GM18498 (cell line): ENCODE data around the gene ULBP1.
A peak's percentile ranks its signal among the peaks of the same experiment; 100 is the strongest.
"Not testable (repeated sequence)": the region's sequence is repeated elsewhere in the genome, so short reads cannot be mapped to it uniquely, and the experiment has no call there.

Experiments
- ATAC-seq: cut with Tn5 transposase; IDR thresholded peaks from one replicate; pipeline ENCODE4 v1.9.1; 2021; ENCODE audit warnings: mild to moderate bottlenecking, moderate library complexity; ENCODE audit not compliant: unreplicated experiment

The ULBP1 gene

DNA sequence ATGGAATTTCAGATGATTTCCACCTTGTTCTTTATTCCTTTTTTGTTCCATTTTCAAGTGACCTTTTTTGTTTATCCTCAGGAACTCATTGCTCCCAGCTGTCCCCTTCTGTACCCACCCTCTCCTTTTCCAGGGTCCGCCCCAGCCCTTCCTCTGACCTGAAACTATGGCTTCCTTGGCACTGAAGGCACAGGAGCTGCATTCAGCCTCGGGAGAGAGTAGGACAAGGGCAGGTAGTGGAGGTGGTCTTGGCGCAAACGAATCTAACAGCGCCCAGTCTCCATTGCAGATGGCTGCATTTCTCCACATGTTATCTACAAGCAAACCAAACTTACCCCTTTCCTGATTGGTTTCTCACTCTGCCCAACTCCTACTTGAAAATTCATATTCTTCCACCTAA, 30.7 kb upstream of the ULBP1 start:
- ATAC-seq: no peak

DNA sequence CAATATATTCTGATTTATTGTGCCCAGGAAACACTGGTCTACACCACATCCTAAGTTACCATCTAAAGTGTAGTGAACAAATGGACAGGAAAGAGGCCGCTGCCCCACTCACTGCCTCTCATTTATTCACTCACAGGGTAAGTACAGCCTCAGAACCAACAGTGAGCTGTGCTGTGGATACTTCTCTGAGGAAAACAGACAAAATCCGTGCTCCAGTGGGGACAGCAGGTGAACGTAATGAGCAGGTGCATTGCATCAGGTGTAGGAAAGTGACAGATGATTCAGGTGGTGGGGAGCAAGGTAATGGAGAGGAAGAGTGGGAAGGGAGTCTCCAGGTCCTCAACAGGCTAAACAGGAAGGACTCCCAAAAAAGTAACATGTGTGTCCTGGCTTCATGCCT, 30.3 kb upstream of the ULBP1 start:
- no peak for ATAC-seq

DNA sequence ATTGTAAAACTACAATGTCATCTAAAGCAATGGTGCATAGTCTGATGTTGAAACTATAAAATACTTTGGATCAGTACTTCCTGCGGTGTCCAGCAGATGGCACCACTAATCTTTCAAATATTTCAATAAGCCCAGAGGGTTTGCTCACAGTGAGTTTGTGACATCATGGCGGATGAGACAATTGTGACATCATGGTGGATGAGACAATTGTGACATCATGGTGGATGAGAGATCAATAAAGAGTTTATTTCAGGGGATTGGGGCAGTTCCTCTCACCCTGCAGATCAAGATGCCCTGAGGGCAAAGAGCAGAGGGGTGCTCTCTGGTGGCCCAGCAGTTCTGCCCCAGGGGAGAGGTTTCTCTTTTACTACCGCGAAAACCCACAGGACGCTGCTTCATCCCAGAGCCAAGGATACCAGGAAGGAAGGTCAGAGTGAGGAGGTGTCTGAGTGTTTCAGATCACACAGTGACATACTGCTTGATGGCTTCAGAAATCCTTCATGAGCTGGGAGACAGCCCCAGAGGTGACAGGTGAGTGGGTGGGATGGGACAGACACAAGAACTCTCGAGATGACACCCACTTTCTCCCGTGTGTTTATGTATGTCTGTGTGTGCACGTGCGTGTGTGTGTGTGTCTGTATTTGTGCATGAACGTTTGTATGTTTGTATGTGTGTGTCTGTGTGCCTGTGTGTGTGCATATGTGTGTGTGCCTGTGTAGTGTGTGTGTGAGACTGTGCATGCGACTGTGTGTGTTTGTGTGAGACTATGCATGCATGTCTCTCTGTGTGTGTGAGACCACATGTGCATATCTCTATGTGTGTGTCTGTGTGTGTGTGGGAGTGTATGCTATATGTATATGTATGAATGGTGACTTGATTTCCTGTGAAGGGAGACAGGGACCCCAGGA, 29.2 kb upstream of the ULBP1 start:
- peak; percentile 33 for ATAC-seq

- no peak for ATAC-seq
Measured at GRCh38 chr6:149935246-149935645, 28.5 kb upstream of the ULBP1 start.

GRCh38 chr6:149935668-149936067, 28.1 kb upstream of the ULBP1 start:
- no peak for ATAC-seq

GRCh38 chr6:149936743-149937142, 27.0 kb upstream of the ULBP1 start:
- ATAC-seq: no peak

GRCh38 chr6:149938013-149938570, 25.7 kb upstream of the ULBP1 start:
- not testable (repeated sequence) for ATAC-seq

GRCh38 chr6:149938571-149939355, 25.0 kb upstream of the ULBP1 start:
- ATAC-seq: peak; percentile 85

DNA sequence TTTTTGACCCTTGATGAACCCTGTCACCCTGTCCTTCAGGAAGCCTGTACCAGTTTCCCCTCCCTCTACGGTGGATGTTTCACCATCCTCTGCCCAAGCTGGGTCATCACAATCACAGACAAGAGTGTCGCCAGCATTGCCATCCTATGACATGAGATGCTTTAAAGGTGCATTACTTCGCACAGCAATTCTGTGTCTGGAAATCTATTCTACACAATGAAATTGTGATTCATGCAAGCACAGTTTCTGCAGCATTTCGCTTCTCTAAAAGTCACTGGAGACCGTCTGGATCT, 24.4 kb upstream of the ULBP1 start:
- ATAC-seq: no peak

- no peak for ATAC-seq
Measured at GRCh38 chr6:149939909-149940671, 23.7 kb upstream of the ULBP1 start.

DNA sequence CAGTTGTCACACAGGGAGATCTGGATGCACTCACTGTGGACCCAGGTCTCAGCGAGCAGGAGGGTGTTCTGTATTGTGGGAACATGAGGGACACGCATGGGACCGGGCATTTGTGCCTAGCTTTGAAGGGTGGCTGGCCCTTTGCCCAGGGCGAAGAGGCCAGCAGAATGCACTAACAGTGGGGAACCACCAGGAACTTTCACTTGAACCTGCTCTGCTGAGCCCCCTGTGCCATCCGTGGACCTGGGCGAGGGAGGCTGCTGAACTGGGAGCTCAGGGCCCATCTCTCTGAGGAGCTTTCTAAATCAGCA, 23.1 kb upstream of the ULBP1 start:
- no peak for ATAC-seq

- no peak for ATAC-seq
Measured at GRCh38 chr6:149941583-149942460, 21.9 kb upstream of the ULBP1 start, which contains the start of gene ULBP2. Gene ULBP2, plus strand, starts transcription at chr6:149942014. Its CDS starts 59 bp downstream, at chr6:149942073.

DNA sequence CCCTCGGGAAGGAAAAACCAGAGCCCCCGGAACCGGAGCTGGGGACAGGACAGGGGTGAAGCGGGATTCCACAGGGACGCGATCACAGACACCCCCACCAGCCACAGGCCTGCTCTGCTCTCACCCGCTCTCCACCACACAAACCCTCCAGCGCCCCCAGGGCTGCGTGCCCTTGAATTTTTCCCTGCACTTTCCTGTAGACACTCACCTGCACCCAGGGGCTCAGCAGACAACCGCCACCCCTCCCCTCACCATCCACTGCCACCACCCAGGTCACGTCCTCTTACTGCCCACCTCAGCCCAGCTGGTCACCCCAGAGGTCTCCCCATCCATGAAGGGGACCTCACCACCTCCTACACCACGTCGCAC, 21.3 kb upstream of the ULBP1 start:
- ATAC-seq: no peak

GRCh38 chr6:149943321-149943720, 20.4 kb upstream of the ULBP1 start:
- not testable (repeated sequence) for ATAC-seq

DNA sequence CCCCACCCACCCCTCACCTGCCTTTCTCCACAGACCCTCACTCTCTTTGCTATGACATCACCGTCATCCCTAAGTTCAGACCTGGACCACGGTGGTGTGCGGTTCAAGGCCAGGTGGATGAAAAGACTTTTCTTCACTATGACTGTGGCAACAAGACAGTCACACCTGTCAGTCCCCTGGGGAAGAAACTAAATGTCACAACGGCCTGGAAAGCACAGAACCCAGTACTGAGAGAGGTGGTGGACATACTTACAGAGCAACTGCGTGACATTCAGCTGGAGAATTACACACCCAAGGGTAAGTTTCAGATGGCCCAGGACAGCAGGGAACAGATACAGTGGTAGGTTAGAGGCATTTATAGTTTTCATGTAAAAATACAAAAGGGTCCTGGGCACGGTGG, 18.5 kb upstream of the ULBP1 start:
- not testable (repeated sequence) for ATAC-seq

DNA sequence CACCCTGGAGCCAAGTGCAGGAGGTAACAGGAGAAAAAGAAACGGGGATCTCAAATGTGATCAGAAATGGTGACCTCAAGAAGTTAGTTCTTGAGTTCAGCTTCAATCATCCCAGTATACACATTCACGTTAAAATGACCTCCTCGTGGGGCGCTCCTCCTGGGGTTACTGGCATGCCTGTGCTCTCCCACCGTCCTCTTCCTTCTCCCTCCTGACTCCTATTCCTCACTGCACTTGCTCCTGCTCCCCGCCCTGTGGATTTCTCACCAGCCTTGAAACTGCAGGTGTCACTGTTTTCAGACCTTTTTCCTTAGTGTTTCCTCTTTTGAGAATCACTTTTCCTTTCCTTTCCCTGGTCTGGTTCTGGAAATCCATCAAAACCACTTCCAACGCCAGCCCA, 17.1 kb upstream of the ULBP1 start:
- ATAC-seq: not testable (repeated sequence)

DNA sequence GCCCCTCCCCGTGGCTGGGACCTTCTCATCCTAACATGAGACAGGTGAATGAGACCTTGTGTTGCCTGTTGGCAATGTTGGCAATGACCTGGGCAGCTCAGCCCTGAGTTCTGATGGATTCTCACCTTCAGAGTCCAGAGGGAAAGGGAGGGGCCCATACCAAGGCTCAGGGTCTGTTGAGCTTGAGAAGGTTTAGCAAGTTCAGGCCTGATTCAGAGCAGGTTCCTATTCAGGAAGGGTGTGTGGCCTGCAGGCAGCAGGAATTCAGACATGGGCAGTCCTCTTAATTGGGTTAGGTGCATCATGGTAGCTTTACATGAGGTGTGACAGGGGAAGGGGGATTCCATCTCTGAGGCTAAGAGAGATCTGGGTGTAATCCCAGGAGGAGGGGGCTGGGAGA, 16.2 kb upstream of the ULBP1 start:
- ATAC-seq: not testable (repeated sequence)

- ATAC-seq: no peak
Measured at GRCh38 chr6:149948011-149948410, 15.7 kb upstream of the ULBP1 start.

DNA sequence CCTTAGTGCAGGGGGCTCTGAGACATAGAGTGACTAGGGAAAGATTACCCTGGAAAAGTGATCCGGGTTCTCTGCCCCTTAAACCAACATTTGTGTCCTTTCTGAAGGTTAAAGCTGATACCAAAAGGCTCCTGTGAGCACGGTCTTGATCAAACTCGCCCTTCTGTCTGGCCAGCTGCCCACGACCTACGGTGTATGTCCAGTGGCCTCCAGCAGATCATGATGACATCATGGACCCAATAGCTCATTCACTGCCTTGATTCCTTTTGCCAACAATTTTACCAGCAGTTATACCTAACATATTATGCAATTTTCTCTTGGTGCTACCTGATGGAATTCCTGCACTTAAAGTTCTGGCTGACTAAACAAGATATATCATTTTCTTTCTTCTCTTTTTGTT, 15.1 kb upstream of the ULBP1 start:
- no peak for ATAC-seq

DNA sequence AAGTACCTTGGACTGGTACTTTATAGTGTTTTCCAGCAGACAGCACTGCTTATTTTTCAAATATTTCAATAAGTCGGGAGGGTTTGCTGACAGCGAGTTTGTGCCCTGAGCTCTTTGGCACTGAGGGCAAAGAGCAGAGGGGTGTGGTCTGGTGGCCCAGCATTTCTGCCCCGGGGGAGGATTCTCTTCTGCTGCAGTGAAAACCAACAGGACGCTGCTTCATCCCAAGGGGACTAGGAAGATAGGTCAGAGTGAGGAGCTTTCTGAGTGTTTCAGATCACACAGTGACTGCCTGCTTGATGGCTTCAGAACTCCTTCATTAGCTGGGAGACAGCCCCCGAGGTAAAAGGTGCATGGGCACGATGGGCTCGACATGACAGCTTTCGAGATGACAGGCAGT, 13.3 kb upstream of the ULBP1 start:
- no peak for ATAC-seq
